GM12878 (cell line): ENCODE results near the gene TRRAP. TPM values are rescaled to one million over a fixed set of nuclear protein-coding genes. Genes with fewer than 3 reads are reported as not detected.

Experiments used
- ATAC-seq: fragments of 200-7000 bp; cut with Tn5 transposase; 3 replicates; pipeline ENCODE4 v1.9.1; 2020; ENCODE audit warnings: mild to moderate bottlenecking, moderate library complexity
- BruUV-seq: library from RNA; stranded (reverse); fragments of 400-500 nt; replicated peaks from 2 replicates; lab custom pipeline; 2021; lab: Mats Ljungman, UMichigan
- CTCF ChIA-PET: fragments of 300-600 bp; sonication (Branson Sonifier 250); formaldehyde crosslinking; extraction: SDS; loops from one replicate; lab custom pipeline; 2021; ENCODE audit warnings: inconsistent platforms; lab: Yijun Ruan, JAX
- POLR2A ChIA-PET: fragments of 350-600 bp; formaldehyde crosslinking; extraction: SDS; loops from one replicate; lab custom pipeline; 2021; ENCODE audit warnings: inconsistent platforms; lab: Charles Lee
- RAD21 ChIA-PET: fragments of 300-600 bp; sonication (Branson Sonifier 250); formaldehyde crosslinking; loops from one replicate; lab custom pipeline; 2023; ENCODE audit warnings: antibody characterized with exemption; ENCODE audit not compliant: unreplicated experiment; lab: Charles Lee
- SMC1A ChIA-PET: fragments of 300-600 bp; sonication (Branson Sonifier 250); formaldehyde crosslinking; loops from one replicate; lab custom pipeline; 2023; ENCODE audit not compliant: unreplicated experiment, uncharacterized antibody; lab: Charles Lee
- DNase-seq: peaks from one replicate; pipeline ENCODE4 v3.0.0-alpha.2; 2011; ENCODE audit warnings: low read depth, low spot score
- FAIRE-seq: peaks from 3 replicates; lab custom pipeline; 2011; peaks lifted over from hg19 to GRCh38; lab: Jason Lieb, UNC
- H2AFZ ChIP-seq: 2 replicates; pipeline ENCODE4 v1.6.0; 2011; ENCODE audit warnings: low read depth, low read length, control low read depth; ENCODE audit not compliant: control insufficient read depth
- H3K27ac ChIP-seq: 2 replicates; pipeline ENCODE4 v1.5.1; 2011; ENCODE audit warnings: control low read depth; ENCODE audit not compliant: control insufficient read depth, insufficient read depth
- H3K27me3 ChIP-seq, 2 experiments: replicated peaks in 1 of 2; 2 replicates each; pipeline versions ENCODE4 v1.6.0 to v1.6.1; 2011; ENCODE audit warnings: low read length in 1 of 2; ENCODE audit not compliant: control insufficient read depth in 2 of 2, insufficient read depth in 2 of 2
- H3K36me3 ChIP-seq, 2 experiments: 2 replicates each; pipeline ENCODE4 v1.5.1; 2011; ENCODE audit warnings: low read length in 1 of 2; ENCODE audit not compliant: control insufficient read depth in 2 of 2, insufficient read depth in 2 of 2
- H3K4me1 ChIP-seq: 2 replicates; pipeline ENCODE4 v1.6.1; 2011; ENCODE audit warnings: mild to moderate bottlenecking, low read length, moderate library complexity, mixed read lengths; ENCODE audit not compliant: control insufficient read depth, insufficient read depth
- H3K4me2 ChIP-seq: 2 replicates; pipeline ENCODE4 v1.6.0; 2011; ENCODE audit warnings: control low read depth; ENCODE audit not compliant: control insufficient read depth, insufficient read depth
- H3K4me3 ChIP-seq: fragments of 200-600 bp; sonication (generic); 2 replicates; pipeline ENCODE4 v1.5.1; 2016
- H3K79me2 ChIP-seq: 2 replicates; pipeline ENCODE4 v1.6.0; 2011; ENCODE audit warnings: low read length; ENCODE audit not compliant: control insufficient read depth, insufficient read depth
- H3K9ac ChIP-seq: 2 replicates; pipeline ENCODE4 v1.8.0; 2011; ENCODE audit warnings: low read length, control low read depth, mixed read lengths; ENCODE audit not compliant: control insufficient read depth, insufficient read depth
- H3K9me3 ChIP-seq: replicated peaks from 3 replicates; pipeline ENCODE4 v1.5.1; 2011; ENCODE audit warnings: mild to moderate bottlenecking, low read length; ENCODE audit not compliant: control insufficient read depth, insufficient read depth
- H4K20me1 ChIP-seq: 2 replicates; pipeline ENCODE4 v1.6.0; 2011; ENCODE audit not compliant: control insufficient read depth, insufficient read depth
- CBFB ChIP-seq: IDR thresholded peaks from 2 replicates; pipeline ENCODE4 v1.6.1; 2016; ENCODE audit warnings: antibody characterized with exemption, low read depth
- GATAD2B ChIP-seq: fragments of 450-650 bp; conservative IDR thresholded peaks from 2 replicates; pipeline ENCODE4 v1.6.1; 2017; ENCODE audit warnings: low read depth, mild to moderate bottlenecking, moderate library complexity
- IRF5 ChIP-seq: fragments of 450-650 bp; IDR thresholded peaks from 2 replicates; pipeline ENCODE4 v1.6.1; 2017; ENCODE audit warnings: borderline replicate concordance
- MEF2B ChIP-seq: fragments of 450-650 bp; IDR thresholded peaks from 2 replicates; pipeline ENCODE4 v1.6.1; 2018; ENCODE audit warnings: mild to moderate bottlenecking, moderate library complexity; ENCODE audit not compliant: partially characterized antibody, poor library complexity, severe bottlenecking
- NRF1 ChIP-seq: conservative IDR thresholded peaks from 2 replicates; pipeline ENCODE4 v1.6.1; 2011; ENCODE audit warnings: mild to moderate bottlenecking, low read depth, low read length, improper control_type of control experiment
- RCOR1 ChIP-seq: conservative IDR thresholded peaks from 2 replicates; pipeline ENCODE4 v1.6.1; 2012; ENCODE audit warnings: low read depth, low read length, improper control_type of control experiment
- STAT1 ChIP-seq: fragments of 450-650 bp; conservative IDR thresholded peaks from 2 replicates; pipeline ENCODE4 v1.6.1; 2014; ENCODE audit warnings: antibody characterized with exemption, mild to moderate bottlenecking
- TBL1XR1 ChIP-seq: IDR thresholded peaks from 2 replicates; pipeline ENCODE4 v1.6.1; 2012; ENCODE audit warnings: low read depth, low read length, improper control_type of control experiment
- YY1 ChIP-seq: IDR thresholded peaks from 2 replicates; pipeline ENCODE4 v1.6.1; 2011; ENCODE audit warnings: low read depth, mild to moderate bottlenecking, low read length
- ZBTB40 ChIP-seq: fragments of 450-650 bp; IDR thresholded peaks from 2 replicates; pipeline ENCODE4 v1.6.1; 2016; ENCODE audit warnings: mild to moderate bottlenecking, moderate library complexity, borderline replicate concordance
- ZNF274 ChIP-seq: IDR thresholded peaks from one replicate; pipeline ENCODE4 v1.8.0; 2011; ENCODE audit not compliant: insufficient read length, insufficient read depth
- ZNF622 ChIP-seq: fragments of 450-650 bp; IDR thresholded peaks from 2 replicates; pipeline ENCODE4 v1.6.1; 2017; ENCODE audit warnings: mild to moderate bottlenecking, inconsistent platforms
- ZZZ3 ChIP-seq: IDR thresholded peaks from 2 replicates; pipeline ENCODE4 v1.6.1; 2011; ENCODE audit warnings: low read depth; ENCODE audit not compliant: control insufficient read depth, insufficient read length
- WGBS: methylation state at CpG from one replicate; pipeline ENCODE4 v1.1.6; 2016; ENCODE audit warnings: low lambda C conversion rate; ENCODE audit not compliant: insufficient replicate concordance, insufficient coverage; ENCODE audit errors: missing lambda C conversion rate; 5-methylcytosine and 5-hydroxymethylcytosine counted together
- in situ Hi-C: fragments of 300-500 bp; cut with MboI; formaldehyde crosslinking; loops from 9 replicates; pipeline ENCODE4 v1.14.3; 2018; ENCODE audit warnings: mixed read lengths
- intact Hi-C: fragments of 100-400 bp; cut with micrococcal nuclease; formaldehyde crosslinking; loops from one replicate; pipeline ENCODE4 v1.14.2; 2022; ENCODE audit not compliant: unreplicated experiment
- polyA plus RNA-seq, 11 experiments: library from polyadenylated mRNA; depleted of rRNA in 4 of 11; unstranded in 6 of 11; stranded (reverse) in 5 of 11; fragments of >200 nt; fragmentation: Nextera tagmentation in 4 of 11; fragmentation: Illumina TruSeq in 1 of 11; extraction: Ambion mirVana in 4 of 11; extraction: Trizol in 1 of 11; gene quantifications; 1 replicate in 1 of 11; 2 replicates in 10 of 11; pipeline versions ENCODE4 v1.2.1 to v1.2.3, GENCODE V29; 2011 to 2016; ENCODE audit warnings: inconsistent platforms in 2 of 11, missing spikeins in 2 of 11, low read depth in 1 of 11
- total RNA-seq, 4 experiments: library from RNA; depleted of rRNA in 3 of 4; stranded (reverse); fragments of >200 nt in 3 of 4; fragmentation: Illumina TruSeq in 1 of 4; extraction: Trizol in 1 of 4; gene quantifications; 2 replicates each; pipeline versions ENCODE4 v1.2.1 to v1.2.3, GENCODE V29; 2013 to 2021

TRRAP gene
- total and polyA plus RNA-seq, 10 of the 15 experiments (the other 5 are each of a cell fraction or from before 2014, with no cell fraction given): 1.1 to 39.3 (median 8.5) TPM

- CTCF ChIA-PET: interaction anchor here (0.7 kb wide), 1 partner anchor 241 kb away, joined by 3 read pairs; no protein-coding TSS in a partner anchor
- intact Hi-C loops: no loop called here
- H3K36me3 ChIP-seq: peaks cover 11 to 19% of the 10 kb centered on the region in 2 experiments
Measured at GRCh38 chr7:99046722-99047121, 168.4 kb downstream of the TRRAP start.

More at GRCh38 chr7:99046722-99047121, 168.4 kb downstream of the TRRAP start:
- 89% methylated on average over 8 of the region's 8 CpGs for WGBS
- Histone ChIP-seq H3K79me2 (no peaks in the 10 kb centered on the region), H3K4me1 (no peaks in the 10 kb centered on the region), H4K20me1 (no peaks in the 10 kb centered on the region), H3K9ac (no peak overlapping the region), H3K4me3 (no peak overlapping the region), H3K9me3 (no peaks in the 10 kb centered on the region), H3K4me2 (no peak overlapping the region), H3K27ac (no peak overlapping the region), H2AFZ (no peak overlapping the region), H3K27me3 (no peaks in the 10 kb centered on the region)
- TF ChIP-seq ZNF622 (no peak), ZBTB40 (no peak), NRF1 (no peak), ZNF274 (no peak), TBL1XR1 (no peak), MEF2B (no peak), CBFB (no peak), ZZZ3 (no peak), GATAD2B (no peak), STAT1 (no peak), RCOR1 (no peak), IRF5 (no peak), YY1 (no peak)
- BruUV-seq: no TSS peak
- POLR2A ChIA-PET: no interaction called here
- ATAC-seq (no peak), DNase-seq (no peak), FAIRE-seq (no peak)
- in situ Hi-C loops: no loop called here
- SMC1A ChIA-PET: interaction anchor here (0.7 kb wide), 1 partner anchor 13 kb away, joined by 4 read pairs; no protein-coding TSS in a partner anchor
- RAD21 ChIA-PET: interaction anchor here (1.0 kb wide), 1 partner anchor 98 kb away, joined by 4 read pairs; no protein-coding TSS in a partner anchor
